CD4-positive, alpha-beta T cell (primary cell): ENCODE data around the gene DUOX2. TPM values are rescaled to one million over a fixed set of nuclear protein-coding genes. Genes with fewer than 3 reads are reported as not detected.

Experiments used
- ATAC-seq: fragments of 200-7000 bp; cut with Tn5 transposase; one replicate; pipeline ENCODE4 v1.10.0; 2022; ENCODE audit warnings: mild to moderate bottlenecking; ENCODE audit not compliant: poor library complexity
- CTCF ChIA-PET: fragments of 350-600 bp; sonication (Branson Sonifier 250); formaldehyde crosslinking; loops from one replicate; lab custom pipeline; 2021; ENCODE audit warnings: antibody characterized with exemption, inconsistent platforms; lab: Charles Lee
- POLR2A ChIA-PET: fragments of 350-600 bp; sonication (Branson Sonifier 250); formaldehyde crosslinking; loops from one replicate; lab custom pipeline; 2021; ENCODE audit warnings: antibody characterized with exemption, inconsistent platforms; lab: Charles Lee
- DNase-seq, 14 experiments: peaks; one replicate each; pipeline ENCODE4 v3.0.0-alpha.2; 2013 to 2020; ENCODE audit warnings: mixed read lengths in 2 of 14
- H3K27ac ChIP-seq, 2 donors: one replicate each; pipeline versions ENCODE4 v1.5.1 to v1.7.0; 2013; ENCODE audit warnings: low read length in 2 of 2, low read depth in 1 of 2, mild to moderate bottlenecking in 1 of 2
- H3K27me3 ChIP-seq, 2 experiments: 1 replicate in 1 of 2; 2 replicates in 1 of 2; pipeline versions ENCODE4 v1.6.1 to v1.7.0; 2013; ENCODE audit warnings: low read length in 2 of 2, control low read depth in 1 of 2, mild to moderate bottlenecking in 1 of 2, moderate library complexity in 1 of 2; ENCODE audit not compliant: insufficient read depth in 2 of 2, control insufficient read depth in 1 of 2
- H3K36me3 ChIP-seq: one replicate; pipeline ENCODE4 v1.6.1; 2013; ENCODE audit warnings: low read length, control low read depth; ENCODE audit not compliant: insufficient read depth
- H3K4me1 ChIP-seq: one replicate; pipeline ENCODE4 v1.6.1; 2013; ENCODE audit warnings: low read length, control low read depth; ENCODE audit not compliant: insufficient read depth
- H3K4me3 ChIP-seq: one replicate; pipeline ENCODE4 v1.5.1; 2013; ENCODE audit warnings: mild to moderate bottlenecking, low read length, moderate library complexity
- H3K9me3 ChIP-seq, 2 experiments: 1 replicate in 1 of 2; 2 replicates in 1 of 2; pipeline versions ENCODE4 v1.6.1 to v1.7.0; 2013; ENCODE audit warnings: low read length in 2 of 2, mild to moderate bottlenecking in 2 of 2, control low read depth in 1 of 2, moderate library complexity in 1 of 2; ENCODE audit not compliant: control insufficient read depth in 1 of 2, insufficient read depth in 1 of 2
- H3K27ac Mint-ChIP-seq: one replicate; pipeline ENCODE4 v1.8.0; 2020; ENCODE audit warnings: mixed read lengths
- H3K27me3 Mint-ChIP-seq: one replicate; pipeline ENCODE4 v1.8.0; 2021; ENCODE audit warnings: mixed read lengths
- H3K36me3 Mint-ChIP-seq: one replicate; pipeline ENCODE4 v1.8.0; 2021; ENCODE audit warnings: low read depth, mixed read lengths
- H3K4me1 Mint-ChIP-seq: one replicate; pipeline ENCODE4 v1.8.0; 2021; ENCODE audit warnings: low read depth, mixed read lengths
- H3K4me3 Mint-ChIP-seq: one replicate; pipeline ENCODE4 v1.8.0; 2020; ENCODE audit warnings: mild to moderate bottlenecking, mixed read lengths
- H3K9me3 Mint-ChIP-seq: one replicate; pipeline ENCODE4 v1.8.0; 2020; ENCODE audit warnings: mixed read lengths
- CTCF ChIP-seq: fragments of 200-600 bp; IDR thresholded peaks from one replicate; pipeline ENCODE4 v1.8.0; 2022; ENCODE audit warnings: antibody characterized with exemption, mild to moderate bottlenecking
- intact Hi-C, 2 experiments: fragments of 100-400 bp; cut with DNase I in 1 of 2; cut with micrococcal nuclease in 1 of 2; formaldehyde crosslinking; loops; one replicate each; pipeline versions ENCODE4 v1.15.1 to v1.9.0; 2023 to 2025; cut with DNase I, micrococcal nuclease
- total RNA-seq, 174 experiments: library from RNA in 2 of 174; stranded (reverse) in 2 of 174; gene quantifications; one replicate each; pipeline ENCODE4 v1.2.3 and lab custom pipeline; 2021 to 2026

Gene DUOX2
- total RNA-seq, 2 experiments from 2014 or later: 0.05 to 0.08 TPM

- intact Hi-C loops: no loop called here
- H3K36me3 Mint-ChIP-seq: no peaks in the 10 kb centered on the region
- Histone ChIP-seq H3K27me3 (peaks cover 0 to 22% of the 10 kb centered on the region in 2 experiments), H3K36me3 (no peaks in the 10 kb centered on the region), H3K27ac (no peak overlapping the region), H3K9me3 (no peaks in the 10 kb centered on the region), H3K4me3 (no peak overlapping the region), H3K4me1 (no peaks in the 10 kb centered on the region)
- ATAC-seq (no peak), DNase-seq (no peak)
- H3K27me3 Mint-ChIP-seq: peaks cover 50% of the 10 kb centered on the region
- H3K9me3 Mint-ChIP-seq: no peaks in the 10 kb centered on the region
- no peak overlapping the region for H3K27ac Mint-ChIP-seq
- H3K4me1 Mint-ChIP-seq: no peaks in the 10 kb centered on the region
- H3K4me3 Mint-ChIP-seq: no peak overlapping the region
- ChIA-PET CTCF (no interaction called here), POLR2A (no interaction called here)
- no peak for TF ChIP-seq CTCF
Measured at GRCh38 chr15:45088801-45089711, 24.9 kb downstream of the DUOX2 start.

GRCh38 chr15:45087513-45087912 is 26.5 kb downstream of the DUOX2 start:
- TF ChIP-seq CTCF: no peak
- Histone ChIP-seq H3K27me3 (peaks cover 0 to 22% of the 10 kb centered on the region in 2 experiments), H3K9me3 (no peaks in the 10 kb centered on the region), H3K27ac (no peak overlapping the region), H3K4me1 (no peaks in the 10 kb centered on the region), H3K4me3 (no peak overlapping the region), H3K36me3 (no peaks in the 10 kb centered on the region)
- ChIA-PET POLR2A (no interaction called here), CTCF (no interaction called here)
- no peaks in the 10 kb centered on the region for H3K9me3 Mint-ChIP-seq
- no peak overlapping the region for H3K27ac Mint-ChIP-seq
- H3K4me3 Mint-ChIP-seq: no peak overlapping the region
- H3K4me1 Mint-ChIP-seq: no peaks in the 10 kb centered on the region
- intact Hi-C loops: no loop called here
- DNase-seq (no peak), ATAC-seq (no peak)
- H3K27me3 Mint-ChIP-seq: peaks cover 57% of the 10 kb centered on the region
- no peaks in the 10 kb centered on the region for H3K36me3 Mint-ChIP-seq

GRCh38 chr15:45084163-45084562 is 29.8 kb downstream of the DUOX2 start:
- H3K27ac ChIP-seq: no peak overlapping the region
- no peak overlapping the region for H3K4me3 ChIP-seq
- ATAC-seq (no peak), DNase-seq (no peak)
- Mint-ChIP-seq H3K9me3 (no peaks in the 10 kb centered on the region), H3K4me1 (no peaks in the 10 kb centered on the region), H3K27ac (no peak overlapping the region), H3K36me3 (no peaks in the 10 kb centered on the region), H3K4me3 (no peak overlapping the region), H3K27me3 (peaks cover 43% of the 10 kb centered on the region)
- no peaks in the 10 kb centered on the region for H3K4me1 ChIP-seq
- ChIA-PET CTCF (no interaction called here), POLR2A (no interaction called here)
- intact Hi-C loops: no loop called here
- peaks cover 0 to 13% of the 10 kb centered on the region in 2 experiments for H3K27me3 ChIP-seq
- no peaks in the 10 kb centered on the region for H3K36me3 ChIP-seq
- no peaks in the 10 kb centered on the region for H3K9me3 ChIP-seq
- TF ChIP-seq CTCF: no peak
